Activated naive CD8-positive, alpha-beta T cell treated with anti-CD3 and anti-CD28 coated beads, Interleukin-2, amount 10 ng/mL, durations not matched to agents 7 days and 5 days (primary cell): Measurements from ENCODE around the gene SPAG16. TPM values are rescaled to one million over a fixed set of nuclear protein-coding genes. Genes with fewer than 3 reads are reported as not detected.

Experiments used
- ATAC-seq: fragments of 150-1000 bp; cut with Tn5 transposase; one replicate; pipeline ENCODE4 v1.10.0; 2021; ENCODE audit warnings: low read depth, moderate library complexity
- POLR2A ChIA-PET: fragments of 350-600 bp; sonication (Branson Sonifier 250); formaldehyde crosslinking; loops from one replicate; lab custom pipeline; 2021; ENCODE audit warnings: antibody characterized with exemption; lab: Charles Lee
- DNase-seq: peaks from one replicate; pipeline ENCODE4 v3.0.0; 2021
- H3K27ac Mint-ChIP-seq: one replicate; pipeline ENCODE4 v1.8.0; 2022; ENCODE audit warnings: mild to moderate bottlenecking, mixed read lengths
- H3K27me3 Mint-ChIP-seq: one replicate; pipeline ENCODE4 v1.8.0; 2022; ENCODE audit warnings: mild to moderate bottlenecking, moderate library complexity, mixed read lengths
- H3K36me3 Mint-ChIP-seq: one replicate; pipeline ENCODE4 v1.8.0; 2021; ENCODE audit warnings: mild to moderate bottlenecking, mixed read lengths
- H3K4me1 Mint-ChIP-seq: one replicate; pipeline ENCODE4 v1.8.0; 2021; ENCODE audit warnings: mixed read lengths
- H3K4me3 Mint-ChIP-seq: one replicate; pipeline ENCODE4 v1.8.0; 2022; ENCODE audit warnings: mild to moderate bottlenecking, moderate library complexity, mixed read lengths
- H3K9me3 Mint-ChIP-seq: one replicate; pipeline ENCODE4 v1.8.0; 2021; ENCODE audit warnings: mixed read lengths
- total RNA-seq, 2 experiments: library from RNA; stranded (reverse); gene quantifications; one replicate each; pipeline ENCODE4 v1.2.3, GENCODE V29; 2021

The SPAG16 gene
- total RNA-seq, 2 experiments from 2014 or later = 10.9 to 12.6 TPM

- no peak for ATAC-seq
- no peaks in the 10 kb centered on the region for H3K27me3 Mint-ChIP-seq
- no peaks in the 10 kb centered on the region for H3K36me3 Mint-ChIP-seq
- no peaks in the 10 kb centered on the region for H3K4me1 Mint-ChIP-seq
- H3K27ac Mint-ChIP-seq = no peak overlapping the region
- no peaks in the 10 kb centered on the region for H3K9me3 Mint-ChIP-seq
- no peak overlapping the region for H3K4me3 Mint-ChIP-seq
- POLR2A ChIA-PET = no interaction called here
- no peak for DNase-seq
These were observed 532.3 kb downstream of the SPAG16 start for GRCh38 chr2:213816583-213816982.

- Mint-ChIP-seq H3K27ac (no peak overlapping the region), H3K4me1 (no peaks in the 10 kb centered on the region), H3K27me3 (no peaks in the 10 kb centered on the region), H3K9me3 (no peaks in the 10 kb centered on the region), H3K36me3 (no peaks in the 10 kb centered on the region), H3K4me3 (no peak overlapping the region)
- DNase-seq (no peak), ATAC-seq (no peak)
- POLR2A ChIA-PET = no interaction called here
These were observed 534.2 kb downstream of the SPAG16 start for GRCh38 chr2:213818436-213818835.

- Mint-ChIP-seq H3K36me3 (no peaks in the 10 kb centered on the region), H3K27ac (no peak overlapping the region), H3K4me3 (no peak overlapping the region), H3K4me1 (no peaks in the 10 kb centered on the region), H3K27me3 (no peaks in the 10 kb centered on the region), H3K9me3 (no peaks in the 10 kb centered on the region)
- ATAC-seq (no peak), DNase-seq (no peak)
- POLR2A ChIA-PET = no interaction called here
These were observed 550.1 kb downstream of the SPAG16 start for GRCh38 chr2:213834331-213834730.

GRCh38 chr2:213834746-213835145 lies 550.5 kb downstream of the SPAG16 start:
- Mint-ChIP-seq H3K27me3 (no peaks in the 10 kb centered on the region), H3K27ac (no peak overlapping the region), H3K4me3 (no peak overlapping the region), H3K9me3 (no peaks in the 10 kb centered on the region), H3K36me3 (no peaks in the 10 kb centered on the region), H3K4me1 (no peaks in the 10 kb centered on the region)
- POLR2A ChIA-PET = no interaction called here
- no peak for DNase-seq
- no peak for ATAC-seq

- no peaks in the 10 kb centered on the region for H3K36me3 Mint-ChIP-seq
- no peak overlapping the region for H3K4me3 Mint-ChIP-seq
- no peaks in the 10 kb centered on the region for H3K4me1 Mint-ChIP-seq
- ATAC-seq (no peak), DNase-seq (no peak)
- no peaks in the 10 kb centered on the region for H3K9me3 Mint-ChIP-seq
- H3K27me3 Mint-ChIP-seq = no peaks in the 10 kb centered on the region
- POLR2A ChIA-PET = no interaction called here
- no peak overlapping the region for H3K27ac Mint-ChIP-seq
These were observed 562.6 kb downstream of the SPAG16 start for GRCh38 chr2:213846856-213847255.

GRCh38 chr2:213847316-213847715 lies 563.1 kb downstream of the SPAG16 start:
- Mint-ChIP-seq H3K27ac (no peak overlapping the region), H3K36me3 (no peaks in the 10 kb centered on the region), H3K27me3 (no peaks in the 10 kb centered on the region), H3K4me3 (no peak overlapping the region), H3K4me1 (no peaks in the 10 kb centered on the region), H3K9me3 (no peaks in the 10 kb centered on the region)
- ATAC-seq (no peak), DNase-seq (no peak)
- POLR2A ChIA-PET = no interaction called here

GRCh38 chr2:213848631-213849030 lies 564.4 kb downstream of the SPAG16 start:
- POLR2A ChIA-PET = interaction anchor here (0.6 kb wide), 1 partner anchor 1718 kb away, joined by 6 read pairs; no protein-coding TSS in a partner anchor
- H3K4me3 Mint-ChIP-seq = no peak overlapping the region
- no peaks in the 10 kb centered on the region for H3K4me1 Mint-ChIP-seq
- no peak for DNase-seq
- H3K27ac Mint-ChIP-seq = no peak overlapping the region
- H3K36me3 Mint-ChIP-seq = no peaks in the 10 kb centered on the region
- no peak for ATAC-seq
- H3K27me3 Mint-ChIP-seq = no peaks in the 10 kb centered on the region
- H3K9me3 Mint-ChIP-seq = no peaks in the 10 kb centered on the region

GRCh38 chr2:213861638-213862037 lies 577.4 kb downstream of the SPAG16 start:
- POLR2A ChIA-PET = no interaction called here
- H3K4me1 Mint-ChIP-seq = no peaks in the 10 kb centered on the region
- peaks cover 2% of the 10 kb centered on the region for H3K9me3 Mint-ChIP-seq
- DNase-seq (no peak), ATAC-seq (no peak)
- no peaks in the 10 kb centered on the region for H3K27me3 Mint-ChIP-seq
- no peak overlapping the region for H3K4me3 Mint-ChIP-seq
- H3K27ac Mint-ChIP-seq = no peak overlapping the region
- H3K36me3 Mint-ChIP-seq = no peaks in the 10 kb centered on the region

GRCh38 chr2:213862407-213863076 lies 578.3 kb downstream of the SPAG16 start:
- H3K27ac Mint-ChIP-seq = no peak overlapping the region
- POLR2A ChIA-PET = no interaction called here
- no peaks in the 10 kb centered on the region for H3K27me3 Mint-ChIP-seq
- H3K9me3 Mint-ChIP-seq = peaks cover 2% of the 10 kb centered on the region
- DNase-seq (no peak), ATAC-seq (no peak)
- no peaks in the 10 kb centered on the region for H3K36me3 Mint-ChIP-seq
- no peaks in the 10 kb centered on the region for H3K4me1 Mint-ChIP-seq
- H3K4me3 Mint-ChIP-seq = no peak overlapping the region

- H3K27me3 Mint-ChIP-seq = no peaks in the 10 kb centered on the region
- no peaks in the 10 kb centered on the region for H3K4me1 Mint-ChIP-seq
- DNase-seq (no peak), ATAC-seq (no peak)
- no peaks in the 10 kb centered on the region for H3K36me3 Mint-ChIP-seq
- POLR2A ChIA-PET = no interaction called here
- no peak overlapping the region for H3K27ac Mint-ChIP-seq
- H3K4me3 Mint-ChIP-seq = no peak overlapping the region
- peaks cover 2% of the 10 kb centered on the region for H3K9me3 Mint-ChIP-seq
These were observed 579.3 kb downstream of the SPAG16 start for GRCh38 chr2:213863541-213863940.

- Mint-ChIP-seq H3K4me3 (no peak overlapping the region), H3K4me1 (no peaks in the 10 kb centered on the region), H3K27ac (no peak overlapping the region), H3K36me3 (no peaks in the 10 kb centered on the region), H3K27me3 (no peaks in the 10 kb centered on the region), H3K9me3 (peaks cover 2% of the 10 kb centered on the region)
- POLR2A ChIA-PET = no interaction called here
- DNase-seq (no peak), ATAC-seq (no peak)
These were observed 584.3 kb downstream of the SPAG16 start for GRCh38 chr2:213868526-213868925.

GRCh38 chr2:213885485-213885884 lies 601.2 kb downstream of the SPAG16 start:
- H3K4me1 Mint-ChIP-seq = no peaks in the 10 kb centered on the region
- no peaks in the 10 kb centered on the region for H3K27me3 Mint-ChIP-seq
- no peaks in the 10 kb centered on the region for H3K36me3 Mint-ChIP-seq
- POLR2A ChIA-PET = no interaction called here
- no peaks in the 10 kb centered on the region for H3K9me3 Mint-ChIP-seq
- no peak overlapping the region for H3K27ac Mint-ChIP-seq
- ATAC-seq = no peak
- no peak overlapping the region for H3K4me3 Mint-ChIP-seq
- no peak for DNase-seq

GRCh38 chr2:213914510-213914909 lies 630.2 kb downstream of the SPAG16 start:
- Mint-ChIP-seq H3K27me3 (no peaks in the 10 kb centered on the region), H3K9me3 (peaks cover 4% of the 10 kb centered on the region), H3K4me1 (no peaks in the 10 kb centered on the region), H3K36me3 (no peaks in the 10 kb centered on the region), H3K27ac (no peak overlapping the region), H3K4me3 (no peak overlapping the region)
- POLR2A ChIA-PET = no interaction called here
- ATAC-seq (no peak), DNase-seq (no peak)

GRCh38 chr2:213920014-213920413 lies 635.8 kb downstream of the SPAG16 start:
- Mint-ChIP-seq H3K27me3 (no peaks in the 10 kb centered on the region), H3K4me1 (no peaks in the 10 kb centered on the region), H3K36me3 (no peaks in the 10 kb centered on the region), H3K9me3 (peaks cover 12% of the 10 kb centered on the region), H3K27ac (no peak overlapping the region), H3K4me3 (no peak overlapping the region)
- ATAC-seq = no peak
- DNase-seq = no peak
- POLR2A ChIA-PET = no interaction called here
